ENCODE results near the gene ARRB1. TPM values are rescaled to one million over a fixed set of nuclear protein-coding genes. Genes with fewer than 3 reads are reported as not detected.

The ARRB1 gene
- polyA plus RNA-seq, 2 of the 4 experiments (the other 2 are of a cell fraction): 6.8 to 14.3 TPM

GRCh38 chr11:75248924-75249256 lies 102.6 kb downstream of the ARRB1 start:
- Histone ChIP-seq H3K4me2 (no peak overlapping the region), H3K4me1 (no peaks in the 10 kb centered on the region), H3K9me3 (peaks cover 17% of the 10 kb centered on the region; the same call in 2 of the 3 replicates), H3K27ac (no peak overlapping the region), H3K4me3 (no peak overlapping the region)
- POLR2A ChIA-PET: interaction anchor here (1.0 kb wide), 2 partner anchors 44 to 226 kb away, joined by 3 to 5 read pairs; no protein-coding TSS in a partner anchor
- no peak for TF ChIP-seq FOSB (CRISPR knock-in tag; IDR thresholded peaks at IDR 0.05)
- TF ChIP-seq ATOH8 (CRISPR knock-in tag; IDR thresholded peaks at IDR 0.05; ENCODE audit: low read depth): no peak
- no peak for TF ChIP-seq MAZ (IDR thresholded peaks at IDR 0.05; ENCODE audit: borderline replicate concordance, low read depth, low read length)
- no peak for TF ChIP-seq NFE2L2 (conservative IDR thresholded peaks at IDR 0.05; ENCODE audit: low read length)
- no peak for TF ChIP-seq E2F6 (IDR thresholded peaks at IDR 0.05; ENCODE audit: borderline replicate concordance, low read depth)
- no peak for TF ChIP-seq EHF (CRISPR knock-in tag; IDR thresholded peaks at IDR 0.05)
- no peak for TF ChIP-seq ZNF302 (CRISPR knock-in tag; IDR thresholded peaks at IDR 0.05)
- TF ChIP-seq SREBF2 (IDR thresholded peaks at IDR 0.05): no peak
- no peak for TF ChIP-seq MAX (IDR thresholded peaks at IDR 0.05)
- TF ChIP-seq MAFK (IDR thresholded peaks at IDR 0.05; ENCODE audit: partially characterized antibody): no peak
- no peak for TF ChIP-seq KDM5A (IDR thresholded peaks at IDR 0.05)
- DNase-seq (ENCODE audit: low read depth in 1 of 2, low spot score in 1 of 2) (no peak), ATAC-seq (no peak), FAIRE-seq (no peak)
- CTCF ChIA-PET: interaction anchor here (0.6 to 19.6 kb wide), 72 partner anchors 9 to 796 kb away, joined by 3 to 445 read pairs (median 5); partner anchors contain the start of genes SLCO2B1, SPCS2, TPBGL and XRRA1
- WGBS (ENCODE audit: missing lambda C conversion rate): 24% methylated on average over 11 of the region's 11 CpGs

- Histone ChIP-seq H3K9me3 (no peaks in the 10 kb centered on the region), H3K4me1 (peaks cover 3% of the 10 kb centered on the region; the same call in 1 of the 3 replicates), H3K4me2 (no peak overlapping the region), H3K27ac (no peak overlapping the region), H3K4me3 (no peak overlapping the region)
- ChIA-PET CTCF (interaction anchor here (1.0 to 19.6 kb wide), 12 partner anchors 14 to 319 kb away, joined by 3 to 445 read pairs (median 39); partner anchors contain the start of gene SLCO2B1), POLR2A (no interaction called here)
- WGBS (ENCODE audit: missing lambda C conversion rate): 46% methylated on average over 11 of the region's 11 CpGs
- TF ChIP-seq ZSCAN20 (CRISPR knock-in tag; IDR thresholded peaks at IDR 0.05): no peak
- FAIRE-seq (no peak), DNase-seq (ENCODE audit: low read depth in 1 of 2, low spot score in 1 of 2) (no peak), ATAC-seq (no peak)
Measured at GRCh38 chr11:75246671-75247350, 104.7 kb downstream of the ARRB1 start.

- 41% methylated on average over 7 of the region's 7 CpGs for WGBS (ENCODE audit: missing lambda C conversion rate)
- ATAC-seq (no peak), FAIRE-seq (no peak), DNase-seq (ENCODE audit: low read depth in 1 of 2, low spot score in 1 of 2) (no peak)
- Histone ChIP-seq H3K4me2 (no peak overlapping the region), H3K4me3 (no peak overlapping the region), H3K4me1 (peaks cover 3% of the 10 kb centered on the region; the same call in 1 of the 3 replicates), H3K27ac (no peak overlapping the region), H3K9me3 (no peaks in the 10 kb centered on the region)
- ChIA-PET CTCF (interaction anchor here (1.0 to 19.6 kb wide), 6 partner anchors 34 to 318 kb away, joined by 3 to 445 read pairs (median 104); partner anchors contain the start of gene SLCO2B1), POLR2A (no interaction called here)
- no peak for TF ChIP-seq TP53 (CRISPR knock-in tag; IDR thresholded peaks at IDR 0.05)
- no peak for TF ChIP-seq MYC (IDR thresholded peaks at IDR 0.05; ENCODE audit: borderline replicate concordance, low read length)
- TF ChIP-seq ZFP36 (IDR thresholded peaks at IDR 0.05; ENCODE audit: borderline replicate concordance, partially characterized antibody): no peak
- no peak for TF ChIP-seq ATOH8 (CRISPR knock-in tag; IDR thresholded peaks at IDR 0.05; ENCODE audit: low read depth)
- TF ChIP-seq KDM1A (IDR thresholded peaks at IDR 0.05; ENCODE audit: low read depth): no peak
- TF ChIP-seq NPAS2 (CRISPR knock-in tag; IDR thresholded peaks at IDR 0.05; ENCODE audit: borderline replicate concordance): no peak
- TF ChIP-seq ZSCAN20 (CRISPR knock-in tag; IDR thresholded peaks at IDR 0.05): no peak
- no peak for TF ChIP-seq RAD21 (conservative IDR thresholded peaks at IDR 0.05 in 1 of 2, IDR thresholded peaks at IDR 0.05 in 1 of 2)
- TF ChIP-seq POLR2A (IDR thresholded peaks at IDR 0.05; ENCODE audit: low read length): no peak
- no peak for TF ChIP-seq HOXA7 (CRISPR knock-in tag; IDR thresholded peaks at IDR 0.05)
- TF ChIP-seq HOXB5 (CRISPR knock-in tag; IDR thresholded peaks at IDR 0.05): no peak
- TF ChIP-seq BHLHE40 (IDR thresholded peaks at IDR 0.05; ENCODE audit: low read depth, low read length): no peak
- TF ChIP-seq EHMT2 (IDR thresholded peaks at IDR 0.05; ENCODE audit: low read depth): no peak
- no peak for TF ChIP-seq MAX (IDR thresholded peaks at IDR 0.05)
- TF ChIP-seq E2F6 (IDR thresholded peaks at IDR 0.05; ENCODE audit: borderline replicate concordance, low read depth): no peak
- TF ChIP-seq NFE2L2 (conservative IDR thresholded peaks at IDR 0.05; ENCODE audit: low read length): no peak
Measured at GRCh38 chr11:75246006-75246670, 105.3 kb downstream of the ARRB1 start.

All from A549 (cell line).